HEK293T (cell line): ENCODE data around the gene CACNG3.

ENCODE experiments used
- CTCF ChIA-PET: fragments of 350-600 bp; formaldehyde crosslinking; extraction: SDS; loops from one replicate; lab custom pipeline; 2021; ENCODE audit warnings: antibody characterized with exemption, inconsistent platforms; lab: Yijun Ruan, JAX
- POLR2A ChIA-PET: fragments of 350-600 bp; formaldehyde crosslinking; extraction: SDS; loops from one replicate; lab custom pipeline; 2020; ENCODE audit warnings: antibody characterized with exemption, inconsistent platforms; lab: Yijun Ruan, JAX
- DNase-seq: peaks from one replicate; pipeline ENCODE4 v3.0.0; 2012; ENCODE audit warnings: mixed read lengths; ENCODE audit errors: extremely low spot score
- ARNT ChIP-seq: fragments of 450-650 bp; IDR thresholded peaks from 2 replicates; pipeline ENCODE4 v1.6.1; 2017; ENCODE audit warnings: mild to moderate bottlenecking
- BHLHE40 ChIP-seq: fragments of 450-650 bp; IDR thresholded peaks from 2 replicates; pipeline ENCODE4 v1.6.1; 2016; ENCODE audit warnings: mild to moderate bottlenecking, moderate library complexity, borderline replicate concordance
- CTBP1 ChIP-seq: fragments of 450-650 bp; IDR thresholded peaks from 2 replicates; pipeline ENCODE4 v1.6.1; 2016; ENCODE audit warnings: borderline replicate concordance
- ELF4 ChIP-seq: fragments of 450-650 bp; IDR thresholded peaks from 2 replicates; pipeline ENCODE4 v1.6.1; 2017; ENCODE audit warnings: antibody characterized with exemption
- FOXA1 ChIP-seq: fragments of 450-650 bp; IDR thresholded peaks from 2 replicates; pipeline ENCODE4 v1.6.1; 2016; ENCODE audit warnings: mild to moderate bottlenecking
- FOXK2 ChIP-seq: fragments of 450-650 bp; IDR thresholded peaks from 2 replicates; pipeline ENCODE4 v1.6.1; 2016; ENCODE audit warnings: mild to moderate bottlenecking
- FOXM1 ChIP-seq: fragments of 450-650 bp; IDR thresholded peaks from 2 replicates; pipeline ENCODE4 v1.6.1; 2017; ENCODE audit warnings: mild to moderate bottlenecking, borderline replicate concordance
- HDGF ChIP-seq: fragments of 450-650 bp; IDR thresholded peaks from 2 replicates; pipeline ENCODE4 v1.6.1; 2017; ENCODE audit warnings: antibody characterized with exemption, borderline replicate concordance
- L3MBTL2 ChIP-seq: fragments of 450-650 bp; conservative IDR thresholded peaks from 2 replicates; pipeline ENCODE4 v1.6.1; 2016; ENCODE audit warnings: mild to moderate bottlenecking
- LEF1 ChIP-seq: fragments of 450-650 bp; IDR thresholded peaks from 2 replicates; pipeline ENCODE4 v1.6.1; 2017; ENCODE audit warnings: mild to moderate bottlenecking, borderline replicate concordance
- NFRKB ChIP-seq: fragments of 450-650 bp; IDR thresholded peaks from 2 replicates; pipeline ENCODE4 v1.6.1; 2016; ENCODE audit warnings: mild to moderate bottlenecking, moderate library complexity
- PKNOX1 ChIP-seq: fragments of 450-650 bp; IDR thresholded peaks from 2 replicates; pipeline ENCODE4 v1.6.1; 2016
- SP1 ChIP-seq: fragments of 450-650 bp; IDR thresholded peaks from 2 replicates; pipeline ENCODE4 v1.6.1; 2017
- SUZ12 ChIP-seq: fragments of 450-650 bp; IDR thresholded peaks from 2 replicates; pipeline ENCODE4 v1.6.1; 2016; ENCODE audit warnings: mild to moderate bottlenecking
- TARDBP ChIP-seq: fragments of 450-650 bp; IDR thresholded peaks from 2 replicates; pipeline ENCODE4 v1.6.1; 2016
- ZNF384 ChIP-seq: fragments of 450-650 bp; IDR thresholded peaks from 2 replicates; pipeline ENCODE4 v1.6.1; 2016

The CACNG3 gene

GRCh38 chr16:24394341-24394740, 138.2 kb downstream of the CACNG3 start:
- CTCF ChIA-PET = no interaction called here
- TF ChIP-seq ELF4 (no peak), L3MBTL2 (no peak), ARNT (no peak), BHLHE40 (no peak), TARDBP (no peak), NFRKB (no peak), PKNOX1 (no peak), ZNF384 (no peak), CTBP1 (no peak), HDGF (no peak), SUZ12 (no peak), SP1 (no peak), FOXA1 (no peak), LEF1 (no peak), FOXM1 (no peak), FOXK2 (no peak)
- DNase-seq = no peak
- POLR2A ChIA-PET = no interaction called here

GRCh38 chr16:24396350-24397271, 140.5 kb downstream of the CACNG3 start:
- no peak for DNase-seq
- CTCF ChIA-PET = interaction anchor here (0.7 kb wide), 1 partner anchor 108 kb away, joined by 3 read pairs; no protein-coding TSS in a partner anchor
- TF ChIP-seq FOXK2 (no peak), FOXA1 (no peak), SP1 (no peak), HDGF (no peak), TARDBP (no peak), LEF1 (no peak), FOXM1 (no peak), NFRKB (no peak), BHLHE40 (no peak), L3MBTL2 (no peak), ARNT (no peak), SUZ12 (no peak), ZNF384 (no peak), CTBP1 (no peak), ELF4 (no peak)
- POLR2A ChIA-PET = no interaction called here

GRCh38 chr16:24409045-24409444, 152.9 kb downstream of the CACNG3 start:
- POLR2A ChIA-PET = no interaction called here
- TF ChIP-seq HDGF (no peak), FOXM1 (no peak), CTBP1 (no peak), SP1 (no peak), ARNT (no peak), SUZ12 (no peak), LEF1 (no peak), NFRKB (no peak), ELF4 (no peak), ZNF384 (no peak), TARDBP (no peak), L3MBTL2 (no peak), FOXA1 (no peak)
- DNase-seq = peak; percentile 36
- CTCF ChIA-PET = interaction anchor here (0.6 kb wide), 1 partner anchor 119 kb away, joined by 4 read pairs; no protein-coding TSS in a partner anchor
